HK-2 (cell line): ENCODE measurements around the gene PRDX2.
"Not testable (repeated sequence)": the region's sequence is repeated elsewhere in the genome, so short reads cannot be mapped to it uniquely, and the experiment has no call there.

ENCODE experiments used
- DNase-seq: peaks from one replicate; pipeline ENCODE4 v3.0.0-alpha.2; 2018; ENCODE audit not compliant: unreplicated experiment

Gene PRDX2

DNA sequence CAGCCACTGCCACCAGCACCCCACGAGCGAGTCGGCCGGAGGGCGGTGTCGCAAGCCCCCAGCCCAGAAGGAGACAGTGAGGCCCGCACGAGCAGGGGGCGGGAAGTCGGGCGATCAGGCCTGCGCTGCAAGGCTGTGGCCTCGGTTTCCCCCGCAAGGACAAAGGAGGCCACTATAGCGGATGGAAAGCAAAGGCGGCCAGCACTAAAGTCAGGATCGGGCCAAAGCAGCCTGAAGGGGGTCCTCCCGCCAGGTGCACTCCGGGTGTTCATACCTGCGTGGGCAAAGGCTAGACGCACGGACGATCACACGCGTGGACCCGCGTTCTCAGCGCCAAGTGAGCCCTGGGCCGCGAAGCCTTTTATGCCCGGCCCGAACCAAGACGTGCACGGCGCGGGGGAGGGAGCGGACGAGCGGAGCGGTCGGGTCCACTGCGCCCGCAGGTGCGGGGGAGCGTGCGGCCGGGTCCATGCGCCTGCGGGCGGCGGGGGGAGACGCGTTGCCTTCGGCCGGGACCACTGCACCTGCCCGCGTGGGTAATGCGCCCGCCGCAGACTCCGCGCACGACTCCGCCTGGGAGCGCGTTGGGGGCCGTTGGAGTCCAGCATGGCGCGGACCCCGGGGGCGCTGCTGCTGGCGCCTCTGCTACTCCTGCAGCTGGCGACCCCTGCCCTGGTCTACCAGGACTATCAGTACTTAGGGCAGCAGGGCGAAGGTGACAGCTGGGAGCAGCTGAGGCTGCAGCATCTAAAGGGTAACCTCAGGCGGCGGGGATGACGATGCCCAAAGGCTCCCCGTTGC, at the start of gene PRDX2, which contains the start of gene THSD8:
TSS of gene PRDX2 (minus strand) at position 335 of the 801 bp plus-strand sequence. CDS start 539 bp downstream, outside the sequence.
TSS of gene THSD8 (plus strand) at position 604 of the 801 bp plus-strand sequence. CDS start at position 607, 3 bp downstream.
- DNase-seq: peak; percentile 67

DNA sequence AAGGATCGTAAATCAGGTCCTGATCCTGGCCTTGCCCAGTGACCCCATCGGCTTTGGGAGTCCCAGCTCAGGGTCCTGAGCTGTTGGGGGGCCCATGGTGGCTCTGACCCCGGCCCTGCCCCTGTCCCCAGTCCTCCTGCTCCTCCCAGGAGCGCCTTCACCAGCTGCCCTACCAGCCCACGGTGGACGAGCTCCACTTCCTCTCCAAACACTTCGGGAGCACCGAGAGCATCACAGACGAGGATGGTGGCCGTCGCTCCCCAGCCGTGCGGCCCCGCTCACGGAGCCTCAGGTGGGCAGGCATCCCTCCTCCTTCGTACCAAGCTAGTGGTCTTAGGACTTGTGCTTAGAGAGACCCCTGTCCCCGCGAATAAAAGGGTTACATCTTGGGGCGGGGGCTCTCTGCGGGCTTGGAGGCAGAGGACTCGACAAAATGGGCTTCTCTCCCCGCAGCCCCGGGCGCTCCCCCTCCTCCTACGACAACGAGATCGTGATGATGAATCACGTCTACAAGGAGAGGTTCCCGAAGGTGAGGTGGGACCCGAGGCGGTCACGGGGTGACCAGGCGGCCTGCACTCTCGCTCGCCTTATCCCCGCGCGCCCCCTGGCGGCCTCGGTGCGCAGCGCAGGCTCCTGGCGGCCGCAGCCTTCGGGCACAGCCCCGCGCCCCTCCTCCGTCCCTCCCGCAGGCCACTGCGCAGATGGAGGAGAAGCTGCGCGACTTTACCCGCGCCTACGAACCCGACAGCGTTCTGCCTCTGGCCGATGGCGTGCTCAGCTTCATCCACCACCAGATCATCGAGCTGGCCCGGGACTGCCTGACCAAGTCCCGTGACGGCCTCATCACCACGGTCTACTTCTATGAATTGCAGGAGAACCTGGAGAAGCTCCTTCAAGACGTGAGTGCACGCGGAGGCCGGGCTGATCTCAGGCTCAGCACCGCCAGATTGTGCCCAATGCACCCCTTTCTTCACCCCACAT, 45.8 kb upstream of the PRDX2 start:
- DNase-seq: peak; percentile 93

DNA sequence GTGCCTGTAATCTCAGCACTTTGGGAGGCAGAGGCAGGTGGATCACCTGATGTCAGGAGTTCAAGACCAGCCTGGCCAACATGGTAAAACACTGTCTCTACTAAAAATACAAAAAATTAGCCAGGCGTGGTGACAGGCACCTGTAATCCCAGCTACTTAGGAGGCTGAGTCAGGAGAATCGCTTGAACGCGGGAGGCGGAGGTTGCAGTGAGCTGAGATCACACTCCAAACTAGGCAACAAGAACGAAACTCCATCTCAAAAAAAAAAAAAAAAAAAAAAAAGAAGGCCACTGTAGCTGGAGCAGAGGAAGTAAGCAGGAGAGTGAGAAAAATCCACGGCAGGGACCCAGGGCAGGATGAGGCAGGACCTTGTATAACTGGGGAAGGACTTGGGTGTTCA, 45.0 kb upstream of the PRDX2 start:
- not testable (repeated sequence) for DNase-seq

DNA sequence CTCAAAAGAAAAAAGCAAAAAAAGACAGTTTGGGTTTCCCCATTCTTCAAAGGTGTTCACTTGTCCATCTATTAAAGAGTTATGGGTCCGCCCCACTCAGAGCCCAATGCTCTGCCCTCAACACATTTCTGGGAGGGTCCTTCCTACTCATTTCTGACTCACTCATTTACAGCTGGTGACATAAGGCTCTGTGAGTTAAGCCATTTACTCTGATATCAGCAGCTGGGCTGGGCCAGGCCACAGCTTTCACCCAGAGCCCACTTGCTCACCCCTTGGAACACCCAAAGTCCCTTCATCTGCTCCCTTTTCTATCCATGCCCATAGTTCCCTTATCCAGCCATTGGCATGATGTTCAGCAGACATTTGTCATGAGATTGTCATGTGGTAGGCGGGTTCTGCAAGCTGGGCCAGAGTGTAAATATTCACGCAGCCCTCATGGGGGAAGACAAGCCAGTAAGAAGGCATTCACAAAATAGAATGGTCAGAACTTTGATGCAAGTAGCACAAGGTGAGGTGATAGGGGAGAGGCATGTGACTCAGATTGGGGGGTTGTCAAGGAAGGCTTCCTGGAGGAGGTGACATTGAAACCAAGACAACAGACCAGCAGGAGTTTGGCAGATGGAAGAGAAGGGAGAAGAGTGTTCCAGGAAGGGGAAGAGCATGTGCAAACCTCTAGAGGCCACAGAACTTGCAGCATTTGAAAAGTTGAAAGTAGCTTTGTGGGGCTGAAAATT, 42.6 kb upstream of the PRDX2 start:
- DNase-seq: no peak

DNA sequence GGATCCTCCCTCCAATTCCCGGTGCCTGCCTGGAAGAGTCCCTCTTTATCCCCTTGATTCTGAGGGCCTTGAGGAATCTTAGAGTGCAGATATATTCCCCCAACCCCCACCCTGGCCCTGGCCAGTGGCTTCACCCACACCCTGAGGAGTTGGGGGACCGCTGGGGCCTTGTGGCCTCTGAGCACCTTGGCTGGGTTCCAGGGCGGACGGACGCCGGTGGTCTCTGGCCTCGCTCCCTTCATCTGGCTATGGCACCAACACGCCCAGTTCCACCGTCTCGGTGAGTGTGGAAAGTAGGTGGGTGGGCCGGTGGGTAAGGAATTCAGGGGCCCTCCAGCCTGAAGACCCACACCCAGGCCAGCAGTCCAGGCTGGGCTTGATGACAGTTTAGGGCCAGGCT, 41.7 kb upstream of the PRDX2 start:
- no peak for DNase-seq

DNA sequence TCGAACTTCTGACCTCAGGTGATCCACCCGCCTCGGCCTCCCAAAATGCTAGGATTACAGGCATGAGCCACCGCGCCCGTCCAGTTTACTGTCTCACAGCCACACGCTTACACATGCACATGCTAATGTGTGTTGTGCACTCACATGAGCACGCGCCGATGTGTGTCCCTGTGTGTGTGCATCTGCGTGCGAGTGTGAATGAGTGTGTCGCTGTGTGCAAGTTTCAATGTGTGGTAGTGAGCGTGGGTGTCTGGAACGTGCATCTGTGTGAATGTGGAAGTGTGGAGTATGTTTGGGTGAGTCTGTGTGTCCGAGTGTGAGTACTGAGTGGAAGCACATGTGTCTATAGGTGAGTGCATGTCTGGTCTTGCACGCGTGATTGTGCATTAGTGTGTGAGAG, 40.9 kb upstream of the PRDX2 start:
- no peak for DNase-seq

DNA sequence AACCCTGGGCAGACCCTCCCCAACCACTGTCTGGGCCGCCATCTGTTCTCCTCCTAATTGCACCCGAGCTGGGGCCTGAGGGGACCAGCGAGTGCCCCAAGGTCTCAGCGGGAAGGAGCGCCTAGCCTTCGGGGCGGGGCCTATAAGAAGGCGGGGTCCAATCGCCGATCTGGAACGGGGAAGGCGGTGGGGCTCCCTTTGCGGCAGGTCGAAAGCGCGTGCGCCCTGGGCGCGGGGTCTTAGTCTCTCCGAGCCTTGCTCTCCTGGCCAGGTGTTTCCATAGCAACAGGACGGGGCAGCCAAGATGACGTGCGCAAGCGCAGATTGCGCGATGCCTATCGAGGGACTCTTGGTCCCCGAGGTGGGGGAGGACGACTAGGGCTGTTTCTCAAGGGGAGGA, 39.5 kb upstream of the PRDX2 start:
- no peak for DNase-seq

DNA sequence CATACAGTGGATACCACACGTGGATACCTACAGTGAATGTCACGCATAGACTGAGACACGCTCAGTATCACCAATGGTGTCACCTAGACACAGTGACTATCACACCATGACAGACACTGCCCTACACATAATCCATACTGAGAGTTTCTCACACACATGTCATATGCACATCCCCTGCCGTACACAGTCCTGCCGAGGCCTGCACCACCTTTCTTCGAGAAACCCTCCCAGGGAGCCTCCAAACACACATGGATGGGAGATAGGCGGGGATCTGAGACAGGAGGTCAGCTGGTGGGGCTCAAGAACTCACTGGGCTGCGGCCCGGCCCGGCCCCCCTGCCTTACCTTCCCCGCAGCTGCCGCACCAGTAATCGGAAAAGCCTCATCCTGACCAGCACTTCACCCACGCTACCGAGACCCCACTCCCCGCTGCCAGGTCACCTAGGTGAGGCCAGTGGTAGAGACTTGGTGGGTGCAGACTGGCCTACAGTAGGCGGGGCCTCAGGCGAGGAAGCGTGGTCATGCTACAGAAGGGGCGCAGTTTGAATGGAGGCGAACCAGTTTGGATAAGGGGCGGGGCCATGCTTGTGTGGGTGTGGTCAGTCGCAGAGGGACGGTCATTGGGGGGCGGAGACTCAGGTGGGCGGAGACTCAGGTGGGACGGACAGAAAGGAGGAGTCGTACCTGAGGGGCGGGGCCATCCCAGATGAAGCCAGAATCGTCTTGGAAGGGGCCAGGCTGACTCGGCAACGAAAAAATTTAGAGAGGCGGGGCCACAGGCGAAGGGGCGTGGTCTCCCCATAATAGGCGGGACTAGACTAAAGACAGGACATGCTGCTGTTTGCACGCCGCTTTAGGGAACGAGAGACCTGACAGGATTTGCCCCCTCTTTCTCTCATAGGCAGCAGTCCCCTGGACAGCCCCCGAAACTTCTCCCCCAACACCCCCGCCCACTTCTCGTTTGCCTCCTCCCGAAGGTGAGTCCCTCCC, 38.8 kb upstream of the PRDX2 start:
- DNase-seq: no peak

DNA sequence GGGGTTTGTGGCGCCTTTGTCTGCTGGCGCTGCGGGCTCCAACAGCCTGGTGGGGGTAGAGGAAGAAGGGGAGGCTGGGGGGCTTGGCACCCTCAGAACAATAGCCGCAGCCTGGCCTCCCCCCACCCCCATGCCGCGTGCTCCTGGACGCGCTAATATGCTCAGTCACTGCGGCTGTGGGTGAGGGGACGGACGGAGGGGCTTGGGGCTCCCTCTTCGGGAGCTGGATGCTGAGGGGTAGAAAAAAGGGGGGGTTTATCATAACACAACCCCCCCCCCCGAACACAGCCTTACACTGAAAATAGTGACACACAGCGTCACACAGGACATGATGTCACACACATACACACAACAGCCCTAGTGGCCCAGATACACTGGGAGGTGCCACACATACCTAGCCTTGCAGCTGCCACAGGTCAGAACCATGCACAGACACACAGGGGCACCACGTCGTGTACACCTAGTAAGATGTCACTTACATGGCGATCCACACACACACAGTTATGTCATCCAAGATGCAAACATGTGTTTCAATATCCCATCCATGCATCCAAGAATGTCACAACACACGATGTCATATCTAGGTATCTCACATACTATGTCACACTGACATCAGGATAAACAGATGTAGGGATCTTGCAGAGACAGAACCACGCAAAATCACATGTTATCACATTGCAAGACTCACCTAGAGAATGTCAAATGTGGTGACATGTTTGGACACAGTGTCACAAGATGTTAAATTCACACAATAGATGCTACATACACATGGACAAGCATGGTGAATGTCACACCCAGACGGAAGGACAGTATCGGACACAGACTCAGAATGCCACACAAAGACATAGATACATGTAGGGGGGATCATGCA, 37.5 kb upstream of the PRDX2 start:
- DNase-seq: no peak

DNA sequence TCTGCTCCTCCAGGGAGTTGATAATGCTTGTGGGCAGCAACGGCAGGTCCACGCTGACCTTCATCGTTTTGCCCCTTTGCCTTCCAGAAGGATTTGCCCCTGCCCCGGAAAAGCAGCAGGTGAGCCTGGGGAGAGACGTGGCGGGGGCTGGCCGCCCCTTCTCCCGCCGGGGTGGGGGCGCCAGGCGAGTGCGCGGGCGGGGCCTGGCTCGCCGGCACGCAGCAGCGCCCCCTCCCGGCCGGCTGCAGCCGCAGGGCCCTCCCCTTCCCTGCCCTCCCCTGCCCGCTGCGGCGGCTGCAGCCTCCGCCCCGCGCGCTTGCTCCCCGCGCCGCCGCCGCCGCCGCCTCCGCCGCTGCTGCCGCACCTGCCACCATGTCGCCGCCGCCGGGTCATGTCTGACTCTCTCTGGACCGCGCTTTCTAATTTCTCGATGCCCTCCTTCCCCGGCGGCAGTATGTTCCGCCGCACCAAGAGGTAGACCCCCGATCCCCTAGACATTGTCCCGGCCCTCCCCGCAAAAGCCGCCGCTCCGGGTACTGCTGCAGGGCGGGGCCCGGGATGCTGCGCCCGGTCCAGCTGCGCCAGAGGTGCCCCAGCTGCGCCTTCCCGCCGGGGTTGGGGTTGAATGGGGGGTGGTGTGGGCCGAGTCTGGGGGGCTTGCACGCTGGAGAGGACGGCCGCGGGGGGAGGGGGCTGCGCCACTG, 36.7 kb upstream of the PRDX2 start, which contains the start of gene MAST1:
TSS of gene MAST1 (plus strand) at position 334 of the 704 bp plus-strand sequence. CDS start at position 392, 58 bp downstream.
- peak; percentile 51 for DNase-seq

DNA sequence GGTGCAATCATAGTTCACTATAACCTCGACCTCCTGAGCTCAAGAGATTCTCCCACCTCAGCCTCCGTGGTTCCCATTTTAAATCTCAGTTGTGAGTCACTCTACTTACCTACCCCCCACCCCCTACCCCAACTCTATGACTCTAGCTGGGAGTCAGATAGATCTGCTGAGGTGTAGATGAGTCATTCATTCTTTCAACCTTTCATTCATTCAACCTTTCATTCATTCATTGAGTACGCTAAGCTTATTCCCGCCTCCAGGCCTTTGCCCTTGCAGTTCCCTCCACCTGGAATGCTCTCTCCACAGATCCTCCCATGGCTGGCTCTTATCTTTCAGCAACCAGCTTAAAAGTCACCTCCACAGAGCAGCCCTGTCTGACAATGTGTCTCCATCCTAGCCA, 35.6 kb upstream of the PRDX2 start:
- DNase-seq: no peak

DNA sequence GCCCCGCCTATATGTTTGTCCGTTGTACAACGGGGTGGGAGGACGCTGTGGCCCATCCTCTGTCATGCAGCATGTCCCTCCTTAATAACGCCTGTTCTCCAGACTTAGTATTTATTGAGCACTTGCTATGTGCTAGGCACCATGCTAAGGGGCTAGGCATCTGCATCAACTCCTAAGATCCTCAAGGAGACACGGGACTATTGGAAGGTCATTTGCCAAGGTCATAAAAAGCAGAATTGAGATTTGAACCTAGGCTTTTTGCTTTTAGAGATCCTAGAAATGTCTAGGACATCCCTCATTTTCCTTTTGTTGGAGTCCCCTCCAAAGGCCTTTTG, 34.9 kb upstream of the PRDX2 start:
- DNase-seq: no peak

DNA sequence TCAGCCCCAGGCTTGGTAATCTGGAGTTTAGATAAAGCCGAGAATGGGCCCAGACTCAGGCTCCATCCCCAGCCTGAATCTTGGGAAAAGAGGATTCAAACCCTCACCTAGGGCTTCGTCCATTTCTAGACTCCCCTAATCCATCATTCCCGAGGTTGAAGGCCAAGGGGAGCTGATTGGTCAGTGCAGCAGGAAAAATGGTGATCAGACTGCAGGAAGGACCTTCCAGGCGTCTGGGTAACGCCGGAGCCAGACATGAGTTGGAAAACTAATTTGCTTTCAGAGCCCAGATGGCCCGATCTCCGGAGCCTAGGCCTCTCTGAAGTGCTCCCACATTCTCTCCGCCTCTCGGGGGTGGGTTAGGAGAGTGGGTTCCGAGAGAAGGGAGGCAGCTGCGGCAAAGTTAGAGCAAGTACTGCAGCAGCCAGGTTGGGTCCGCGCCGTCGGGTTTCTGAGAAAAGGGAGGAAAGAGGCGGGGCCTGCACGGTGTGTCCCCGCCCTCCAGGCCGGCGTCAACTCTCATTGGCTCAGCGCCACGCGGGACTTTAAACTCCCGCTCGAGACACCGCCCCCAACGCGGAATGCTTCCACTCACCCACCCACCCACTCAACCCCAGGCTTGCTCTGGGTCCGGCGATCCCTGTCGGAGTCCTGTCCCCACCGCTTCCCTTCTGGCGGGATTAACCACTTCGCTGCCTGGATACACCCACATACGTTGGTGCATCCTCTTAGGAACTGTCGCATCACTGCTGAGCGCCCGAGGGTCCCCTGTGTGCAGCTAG, 33.6 kb upstream of the PRDX2 start:
- DNase-seq: no peak

DNA sequence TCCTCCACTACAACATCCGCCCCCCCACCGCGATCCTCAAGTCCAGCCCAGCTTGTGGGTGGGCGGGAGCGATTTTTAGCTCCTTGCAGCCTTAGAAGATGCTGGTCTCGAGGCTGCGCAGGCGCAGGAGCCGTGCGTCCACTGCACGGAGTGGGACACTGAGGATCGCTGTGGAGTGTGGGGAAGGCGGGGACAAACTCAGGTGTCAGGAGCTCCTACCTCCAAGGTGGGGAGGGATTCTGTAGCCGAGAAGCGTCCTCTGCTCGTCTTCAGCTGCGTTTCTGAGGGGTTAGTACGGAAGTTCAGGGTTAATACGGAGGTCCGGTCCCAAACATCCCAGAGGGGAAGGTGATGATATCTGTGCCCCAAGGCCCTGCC, 33.0 kb upstream of the PRDX2 start, which contains the start of gene RTBDN:
TSS of gene RTBDN (minus strand) at position 14 of the 378 bp plus-strand sequence. CDS start 4,600 bp downstream, outside the sequence.
- no peak for DNase-seq

DNA sequence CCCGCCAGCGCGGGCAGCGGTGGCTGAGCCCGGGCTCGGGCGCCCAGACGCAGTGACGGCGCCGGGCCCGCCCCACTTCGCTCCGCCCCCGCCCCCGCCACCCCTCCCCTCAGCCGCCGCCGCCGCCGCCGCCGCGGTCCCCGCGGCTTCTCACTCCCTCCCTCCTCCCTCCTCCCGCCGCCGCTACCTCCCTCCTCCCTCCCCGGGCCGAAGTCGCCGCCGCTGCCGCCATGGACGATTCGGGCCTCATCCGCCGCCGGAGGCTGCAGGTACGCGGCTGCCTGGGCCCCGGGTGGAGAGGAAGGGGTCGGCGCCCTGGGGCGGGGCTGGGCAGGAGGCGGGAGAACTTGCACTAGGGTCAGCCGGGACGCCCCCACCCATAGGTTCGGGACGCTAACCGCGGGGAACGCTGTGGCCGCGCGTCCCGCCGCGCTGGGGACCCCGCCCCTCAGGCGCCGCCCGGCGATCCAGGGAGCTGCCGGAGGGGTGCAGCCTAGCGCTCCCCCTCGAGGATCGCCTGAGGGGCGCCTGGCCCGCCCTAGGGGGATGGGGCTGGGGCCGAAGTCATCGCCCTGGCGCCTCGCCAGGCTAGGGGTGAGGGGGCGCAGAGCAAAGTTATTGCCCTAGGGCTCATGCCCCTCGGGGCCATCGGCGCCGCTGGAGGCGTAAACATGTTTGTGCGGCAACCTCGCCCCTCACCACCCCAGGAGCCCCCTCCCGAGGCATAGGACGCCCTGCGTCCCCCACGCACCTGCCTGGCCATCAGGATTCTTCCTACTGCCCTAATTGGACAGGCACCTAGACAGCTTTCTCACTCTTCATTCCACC, 32.4 kb upstream of the PRDX2 start:
- peak; percentile 49 for DNase-seq

DNA sequence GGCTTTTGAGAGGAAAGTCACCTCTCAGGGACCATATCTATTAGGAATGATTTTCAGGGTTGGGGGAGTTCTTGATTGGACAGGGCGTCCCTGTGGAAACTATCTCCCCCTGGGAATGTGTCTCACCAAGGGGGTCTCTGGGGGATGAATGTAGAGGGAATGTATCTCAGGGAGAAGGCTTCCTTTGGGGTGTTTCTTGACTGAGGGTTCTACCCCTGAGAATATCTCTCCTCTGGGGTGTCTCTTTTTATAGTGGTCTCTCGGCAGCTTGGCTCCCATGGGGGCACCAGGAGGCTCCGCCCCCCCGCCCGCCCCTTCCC, 31.8 kb upstream of the PRDX2 start:
- DNase-seq: no peak

DNA sequence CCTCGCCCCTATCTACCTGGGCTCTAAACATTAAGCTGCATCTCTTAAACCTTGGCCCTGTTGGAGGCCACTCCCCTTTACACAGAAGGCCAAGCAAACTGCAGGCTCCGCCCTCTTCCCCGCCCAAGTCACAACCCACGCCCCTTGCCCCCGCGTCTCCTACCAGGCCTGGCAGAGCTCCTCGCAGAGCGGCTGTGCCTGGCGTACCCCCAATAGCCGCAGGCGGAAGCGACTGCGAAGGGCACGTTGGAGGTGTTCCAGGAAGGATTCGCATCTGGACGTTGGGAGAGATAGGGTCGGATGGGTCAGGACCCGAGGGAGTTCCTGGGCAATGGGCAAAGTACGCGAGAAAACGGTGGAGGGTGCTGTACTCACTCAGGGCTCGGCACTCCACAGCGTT, 26.9 kb upstream of the PRDX2 start:
- DNase-seq: no peak
